ENCODE results near the gene PLGRKT.
"Not testable (repeated sequence)": the region's sequence is repeated elsewhere in the genome, so short reads cannot be mapped to it uniquely, and the experiment has no call there.

Gene PLGRKT

GRCh38 chr9:5450359-5451091 is 12.8 kb upstream of the PLGRKT start, which contains the start of gene CD274:
Gene CD274, plus strand, starts transcription at chr9:5450542. Its CDS starts 5,572 bp downstream, at chr9:5456114.
- DNase-seq (ENCODE audit: low read depth) = peak; percentile 79

DNA sequence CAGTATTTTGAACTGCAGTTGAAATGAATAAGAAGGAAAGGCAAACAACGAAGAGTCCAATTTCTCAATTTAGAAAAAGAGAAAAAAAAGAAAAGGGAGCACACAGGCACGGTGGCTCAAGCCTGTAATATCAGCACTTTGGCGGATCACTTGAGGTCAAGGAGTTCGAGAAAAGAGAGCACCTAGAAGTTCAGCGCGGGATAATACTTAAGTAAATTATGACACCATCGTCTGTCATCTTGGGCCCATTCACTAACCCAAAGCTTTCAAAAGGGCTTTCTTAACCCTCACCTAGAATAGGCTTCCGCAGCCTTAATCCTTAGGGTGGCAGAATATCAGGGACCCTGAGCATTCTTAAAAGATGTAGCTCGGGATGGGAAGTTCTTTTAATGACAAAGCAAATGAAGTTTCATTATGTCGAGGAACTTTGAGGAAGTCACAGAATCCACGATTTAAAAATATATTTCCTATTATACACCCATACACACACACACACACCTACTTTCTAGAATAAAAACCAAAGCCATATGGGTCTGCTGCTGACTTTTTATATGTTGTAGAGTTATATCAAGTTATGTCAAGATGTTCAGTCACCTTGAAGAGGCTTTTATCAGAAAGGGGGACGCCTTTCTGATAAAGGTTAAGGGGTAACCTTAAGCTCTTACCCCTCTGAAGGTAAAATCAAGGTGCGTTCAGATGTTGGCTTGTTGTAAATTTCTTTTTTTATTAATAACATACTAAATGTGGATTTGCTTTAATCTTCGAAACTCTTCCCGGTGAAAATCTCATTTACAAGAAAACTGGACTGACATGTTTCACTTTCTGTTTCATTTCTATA is 12.0 kb upstream of the PLGRKT start:
- no peak for DNase-seq (ENCODE audit: low read depth)

GRCh38 chr9:5448461-5449435 is 11.0 kb upstream of the PLGRKT start:
- DNase-seq (ENCODE audit: low read depth) = no peak

GRCh38 chr9:5448016-5448415 is 10.3 kb upstream of the PLGRKT start:
- DNase-seq (ENCODE audit: low read depth) = no peak

DNA sequence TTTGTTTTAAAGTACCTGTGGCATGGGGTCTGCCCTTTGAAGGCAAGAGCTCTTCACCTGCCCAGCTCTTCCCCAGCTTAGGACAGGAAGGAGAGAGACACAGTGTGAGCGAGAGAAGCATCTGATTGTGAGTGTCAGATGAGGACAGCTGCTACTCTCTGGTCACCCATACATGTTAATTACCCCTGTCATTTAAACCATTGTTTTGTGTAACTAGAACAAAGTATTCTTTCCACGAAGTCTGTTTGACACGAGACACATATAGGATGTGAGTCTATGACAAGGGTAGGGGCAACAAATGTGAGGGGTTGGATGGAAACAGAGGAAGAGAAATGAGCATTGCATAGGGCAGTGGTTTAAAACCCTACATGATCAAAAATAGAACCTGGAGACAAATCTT is 9.6 kb upstream of the PLGRKT start:
- DNase-seq (ENCODE audit: low read depth) = no peak

- DNase-seq (ENCODE audit: low read depth) = no peak
Observed at GRCh38 chr9:5446451-5447236, 8.9 kb upstream of the PLGRKT start.

DNA sequence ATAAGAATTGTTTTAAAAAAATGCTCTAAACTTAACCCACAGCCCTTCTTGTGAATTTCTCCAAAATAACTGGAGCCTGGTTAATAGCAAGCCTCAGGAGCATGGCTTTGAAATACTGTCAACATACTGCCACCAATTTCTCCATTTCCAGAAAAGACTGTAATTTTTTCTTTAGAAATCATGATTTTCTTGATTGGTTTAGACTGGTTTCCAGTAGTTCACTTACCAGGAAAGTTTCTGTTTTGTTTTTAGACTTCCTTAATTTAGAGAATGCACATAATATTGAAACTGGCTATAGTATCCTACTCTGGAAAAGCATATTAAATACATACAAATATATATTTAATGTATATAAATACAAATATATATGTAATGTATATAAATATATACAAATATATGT is 8.2 kb upstream of the PLGRKT start:
- DNase-seq (ENCODE audit: low read depth) = no peak

DNA sequence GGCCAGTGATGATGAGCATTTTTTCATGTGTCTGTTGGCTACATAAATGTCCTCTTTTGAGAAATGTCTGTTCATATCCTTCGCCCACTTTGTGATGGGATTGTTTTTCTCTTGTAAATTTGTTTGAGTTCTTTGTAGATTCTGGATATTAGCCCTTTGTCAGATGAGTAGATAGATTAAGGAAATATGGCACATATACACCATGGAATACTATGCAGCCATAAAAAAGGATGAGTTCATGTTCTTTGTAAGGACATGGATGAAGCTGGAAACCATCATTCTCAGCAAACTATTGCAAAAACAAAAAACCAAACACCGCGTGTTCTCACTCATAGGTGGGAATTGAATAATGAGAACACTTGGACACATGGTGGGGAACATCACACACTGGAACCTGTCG is 7.4 kb upstream of the PLGRKT start:
- not testable (repeated sequence) for DNase-seq (ENCODE audit: low read depth)

GRCh38 chr9:5443850-5444249 is 6.1 kb upstream of the PLGRKT start:
- no peak for DNase-seq (ENCODE audit: low read depth)

DNA sequence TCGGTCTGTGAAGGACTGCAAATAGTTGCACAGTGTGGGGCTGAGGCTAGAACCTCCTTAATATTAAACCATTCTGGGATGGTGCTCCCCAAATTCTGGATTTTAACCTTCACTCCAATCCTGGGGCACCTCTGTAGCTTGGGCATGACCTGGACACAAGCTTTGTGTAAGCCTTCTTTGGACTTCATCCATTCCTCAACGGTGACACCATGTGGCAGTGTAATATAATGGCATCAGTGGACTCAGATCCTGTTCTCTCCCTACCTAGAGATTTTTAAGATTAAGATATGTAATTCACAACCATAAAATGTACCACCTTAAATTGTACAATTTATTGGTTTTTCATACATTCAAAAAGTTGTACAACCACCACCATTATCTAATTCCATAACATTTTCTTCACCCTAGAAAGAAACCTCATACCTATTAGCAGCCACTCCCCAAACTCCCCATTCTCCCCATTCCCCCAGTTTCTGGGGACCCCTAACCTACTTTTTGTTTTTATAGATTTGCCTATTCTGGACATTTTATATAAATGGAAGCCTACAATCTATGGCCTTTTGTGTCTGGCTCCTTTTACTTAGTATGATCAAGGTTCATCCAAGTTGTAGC is 4.8 kb upstream of the PLGRKT start:
- DNase-seq (ENCODE audit: low read depth) = no peak

DNA sequence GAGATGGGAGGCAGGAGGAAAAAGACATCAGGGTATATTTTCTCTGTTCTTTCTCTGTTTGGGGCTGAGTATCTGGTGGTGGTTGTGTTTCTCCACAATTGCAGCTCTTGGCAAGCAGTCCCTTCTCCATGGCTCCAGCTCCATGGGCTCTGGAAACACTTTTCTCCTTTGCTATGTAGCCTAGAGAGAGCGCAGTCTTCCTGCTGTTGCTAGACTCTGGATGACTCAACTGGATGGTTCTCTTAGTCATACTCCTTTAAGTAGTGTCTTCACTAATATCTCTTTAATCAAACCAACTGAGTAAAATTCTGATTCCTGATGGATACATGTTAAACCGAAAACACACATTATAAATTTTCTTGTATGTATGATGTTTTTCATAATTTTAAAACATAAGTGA is 3.3 kb upstream of the PLGRKT start:
- DNase-seq (ENCODE audit: low read depth) = no peak

- no peak for DNase-seq (ENCODE audit: low read depth)
Observed at GRCh38 chr9:5440426-5440825, 2.7 kb upstream of the PLGRKT start.

DNA sequence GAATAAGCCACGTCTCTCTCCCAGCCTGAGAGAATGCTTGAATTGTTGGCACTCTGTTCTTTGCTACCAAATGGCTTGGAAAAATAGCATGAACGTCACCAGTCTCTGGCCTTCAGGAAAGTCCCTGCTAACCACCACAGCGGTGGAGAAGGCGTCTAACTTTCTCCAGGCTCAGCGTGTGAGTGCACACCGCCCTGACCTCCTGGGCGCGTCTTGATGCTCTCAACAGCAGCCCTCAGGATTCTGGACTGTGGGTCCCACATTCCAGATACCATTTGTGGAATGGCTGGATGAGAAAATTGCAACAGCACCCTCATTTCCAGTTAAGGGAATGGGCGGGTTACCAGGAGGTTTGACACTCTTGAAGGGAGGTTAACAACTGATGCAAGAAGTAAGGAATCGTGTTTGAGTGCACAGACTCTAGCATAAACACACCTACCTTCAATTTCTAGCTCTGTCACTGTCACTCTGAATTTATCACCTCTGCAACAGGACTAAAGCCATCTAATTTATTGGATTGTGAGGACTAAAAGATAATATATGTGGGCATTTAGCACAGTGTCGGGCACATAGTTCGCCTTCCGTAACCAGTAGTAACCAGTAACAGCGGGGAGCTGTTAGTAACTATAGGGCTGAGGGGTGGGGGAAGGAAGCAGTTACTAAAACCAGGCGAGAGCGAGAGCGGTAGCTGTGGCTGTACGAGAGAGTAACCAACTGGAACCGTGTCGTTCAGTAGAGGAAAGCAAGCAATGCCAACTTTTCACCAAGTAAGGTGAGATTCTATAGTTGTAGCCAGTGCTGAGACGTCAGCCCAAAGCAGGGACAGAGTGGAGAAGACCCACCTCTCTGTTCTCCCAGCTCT is 807 bp upstream of the PLGRKT start:
- no peak for DNase-seq (ENCODE audit: low read depth)

DNA sequence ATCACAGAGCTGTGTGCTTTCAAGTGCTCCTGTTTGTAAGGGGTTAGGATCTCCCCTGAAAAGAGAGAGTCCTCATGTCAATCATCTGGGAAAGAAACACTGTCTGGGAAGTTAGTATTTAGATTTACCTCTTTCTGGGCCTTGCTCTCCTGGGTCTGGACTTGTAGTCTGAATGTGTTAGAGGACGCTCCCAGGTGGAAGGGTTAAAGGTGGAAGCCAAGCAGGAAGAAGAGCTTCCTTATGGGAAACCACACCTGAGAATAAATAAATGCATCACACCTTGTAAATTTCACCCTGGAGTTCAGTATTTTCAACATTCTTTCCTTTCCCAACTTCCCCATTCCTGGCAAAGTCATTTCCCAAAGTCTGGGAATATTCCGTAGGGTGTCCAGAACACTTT is 1.3 kb downstream of the PLGRKT start:
- DNase-seq (ENCODE audit: low read depth) = no peak

GRCh38 chr9:5435912-5436311 is 1.8 kb downstream of the PLGRKT start:
- no peak for DNase-seq (ENCODE audit: low read depth)

GRCh38 chr9:5433841-5434810 is 3.6 kb downstream of the PLGRKT start:
- DNase-seq (ENCODE audit: low read depth) = not testable (repeated sequence)

- DNase-seq (ENCODE audit: low read depth) = not testable (repeated sequence)
Observed at GRCh38 chr9:5433328-5433727, 4.4 kb downstream of the PLGRKT start.

GRCh38 chr9:5432890-5433289 is 4.8 kb downstream of the PLGRKT start:
- DNase-seq (ENCODE audit: low read depth) = not testable (repeated sequence)

DNA sequence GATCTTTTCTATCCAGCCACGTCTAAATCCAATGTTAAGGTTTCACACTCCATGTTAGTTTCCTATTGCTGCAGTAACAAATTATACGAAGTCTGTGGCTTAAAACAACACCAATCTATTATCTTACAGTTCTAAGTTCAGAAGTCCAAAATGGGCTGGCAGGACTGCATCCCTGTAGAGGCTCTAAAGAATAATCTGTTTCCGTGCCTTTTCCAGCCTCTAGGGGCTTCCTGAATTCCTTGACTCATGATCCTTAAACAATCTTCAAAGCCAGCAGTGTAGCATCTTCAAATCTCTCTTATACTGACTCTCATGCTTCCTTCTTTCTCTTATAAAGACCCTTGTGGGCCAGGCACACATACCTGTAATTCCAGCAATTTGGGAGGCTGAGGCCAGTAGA is 6.8 kb downstream of the PLGRKT start:
- DNase-seq (ENCODE audit: low read depth) = no peak

Measured in activated T-helper 9 cell treated with anti-CD3 and anti-CD28 coated beads, Interleukin-2, amount 50 U/mL, for 16 hours (primary cell).